ENCODE data around the gene CRAMP1. TPM values are rescaled to one million over a fixed set of nuclear protein-coding genes. Genes with fewer than 3 reads are reported as not detected.

Gene CRAMP1
- total RNA-seq, 1 experiment from 2014 or later = 7.6 TPM

- Histone ChIP-seq H3K36me3 (ENCODE audit: insufficient read depth, low read length) (peaks cover 11% of the 10 kb centered on the region; the same call in 1 of the 2 replicates), H3K9me3 (ENCODE audit: low read length) (no peaks in the 10 kb centered on the region), H3K79me2 (ENCODE audit: low read length) (no peaks in the 10 kb centered on the region), H3K9me2 (replicated peaks; ENCODE audit: insufficient read depth, low read length) (no peaks in the 10 kb centered on the region), H3K4me1 (ENCODE audit: low read length) (no peaks in the 10 kb centered on the region), H2AFZ (ENCODE audit: low read length) (no peak overlapping the region), H3K4me2 (ENCODE audit: low read depth, low read length, poor library complexity, severe bottlenecking) (no peak overlapping the region), H3K27ac (ENCODE audit: low read length) (no peak overlapping the region), H3K27me3 (ENCODE audit: low read length) (no peaks in the 10 kb centered on the region), H3K9ac (ENCODE audit: low read length) (no peak overlapping the region), H4K20me1 (ENCODE audit: insufficient read depth, low read depth, low read length) (no peaks in the 10 kb centered on the region), H3K4me3 (ENCODE audit: low read length) (no peak overlapping the region)
- no peak for DNase-seq
Observed at GRCh38 chr16:1666316-1666715, 54.2 kb downstream of the CRAMP1 start.

- Histone ChIP-seq H3K27ac (ENCODE audit: low read length) (no peak overlapping the region), H3K27me3 (ENCODE audit: low read length) (no peaks in the 10 kb centered on the region), H3K9ac (ENCODE audit: low read length) (no peak overlapping the region), H3K4me2 (ENCODE audit: low read depth, low read length, poor library complexity, severe bottlenecking) (no peak overlapping the region), H3K9me2 (replicated peaks; ENCODE audit: insufficient read depth, low read length) (no peaks in the 10 kb centered on the region), H3K79me2 (ENCODE audit: low read length) (no peaks in the 10 kb centered on the region), H3K36me3 (ENCODE audit: insufficient read depth, low read length) (peaks cover 10% of the 10 kb centered on the region; the same call in 1 of the 2 replicates), H4K20me1 (ENCODE audit: insufficient read depth, low read depth, low read length) (no peaks in the 10 kb centered on the region), H2AFZ (ENCODE audit: low read length) (no peak overlapping the region), H3K4me3 (ENCODE audit: low read length) (no peak overlapping the region), H3K4me1 (ENCODE audit: low read length) (no peaks in the 10 kb centered on the region), H3K9me3 (ENCODE audit: low read length) (no peaks in the 10 kb centered on the region)
- DNase-seq = no peak
Observed at GRCh38 chr16:1667271-1667670, 55.1 kb downstream of the CRAMP1 start.

GRCh38 chr16:1667916-1668315, 55.8 kb downstream of the CRAMP1 start:
- DNase-seq = no peak
- Histone ChIP-seq H3K9me3 (ENCODE audit: low read length) (no peaks in the 10 kb centered on the region), H4K20me1 (ENCODE audit: insufficient read depth, low read depth, low read length) (no peaks in the 10 kb centered on the region), H3K79me2 (ENCODE audit: low read length) (no peaks in the 10 kb centered on the region), H3K4me3 (ENCODE audit: low read length) (no peak overlapping the region), H3K9me2 (replicated peaks; ENCODE audit: insufficient read depth, low read length) (no peaks in the 10 kb centered on the region), H3K27ac (ENCODE audit: low read length) (no peak overlapping the region), H3K4me2 (ENCODE audit: low read depth, low read length, poor library complexity, severe bottlenecking) (no peak overlapping the region), H3K4me1 (ENCODE audit: low read length) (no peaks in the 10 kb centered on the region), H2AFZ (ENCODE audit: low read length) (no peak overlapping the region), H3K9ac (ENCODE audit: low read length) (no peak overlapping the region), H3K27me3 (ENCODE audit: low read length) (no peaks in the 10 kb centered on the region), H3K36me3 (ENCODE audit: insufficient read depth, low read length) (peaks cover 4% of the 10 kb centered on the region; the same call in 1 of the 2 replicates)

GRCh38 chr16:1668612-1669319, 56.6 kb downstream of the CRAMP1 start:
- no peak overlapping the region for H3K4me2 ChIP-seq (ENCODE audit: low read depth, low read length, poor library complexity, severe bottlenecking)
- no peaks in the 10 kb centered on the region; the same call in 1 of the 2 replicates for H3K36me3 ChIP-seq (ENCODE audit: insufficient read depth, low read length)
- H3K9ac ChIP-seq (ENCODE audit: low read length) = no peak overlapping the region

GRCh38 chr16:1669698-1670097, 57.5 kb downstream of the CRAMP1 start:
- Histone ChIP-seq H3K79me2 (ENCODE audit: low read length) (no peaks in the 10 kb centered on the region), H3K27ac (ENCODE audit: low read length) (no peak overlapping the region), H3K4me3 (ENCODE audit: low read length) (no peak overlapping the region), H2AFZ (ENCODE audit: low read length) (no peak overlapping the region), H3K9me3 (ENCODE audit: low read length) (no peaks in the 10 kb centered on the region), H4K20me1 (ENCODE audit: insufficient read depth, low read depth, low read length) (no peaks in the 10 kb centered on the region), H3K9ac (ENCODE audit: low read length) (no peak overlapping the region), H3K4me2 (ENCODE audit: low read depth, low read length, poor library complexity, severe bottlenecking) (no peak overlapping the region), H3K9me2 (replicated peaks; ENCODE audit: insufficient read depth, low read length) (no peaks in the 10 kb centered on the region), H3K36me3 (ENCODE audit: insufficient read depth, low read length) (peaks cover 2% of the 10 kb centered on the region; the same call in 1 of the 2 replicates), H3K27me3 (ENCODE audit: low read length) (no peaks in the 10 kb centered on the region), H3K4me1 (ENCODE audit: low read length) (no peaks in the 10 kb centered on the region)
- no peak for DNase-seq

More at GRCh38 chr16:1668612-1669319, 56.6 kb downstream of the CRAMP1 start:
- no peaks in the 10 kb centered on the region for H3K4me1 ChIP-seq (ENCODE audit: low read length)
- no peak overlapping the region for H2AFZ ChIP-seq (ENCODE audit: low read length)
- H3K79me2 ChIP-seq (ENCODE audit: low read length) = no peaks in the 10 kb centered on the region
- H4K20me1 ChIP-seq (ENCODE audit: insufficient read depth, low read depth, low read length) = no peaks in the 10 kb centered on the region
- H3K27me3 ChIP-seq (ENCODE audit: low read length) = no peaks in the 10 kb centered on the region
- DNase-seq = no peak
- H3K9me3 ChIP-seq (ENCODE audit: low read length) = no peaks in the 10 kb centered on the region
- H3K4me3 ChIP-seq (ENCODE audit: low read length) = no peak overlapping the region
- no peak overlapping the region for H3K27ac ChIP-seq (ENCODE audit: low read length)
- H3K9me2 ChIP-seq (replicated peaks; ENCODE audit: insufficient read depth, low read length) = no peaks in the 10 kb centered on the region

GRCh38 chr16:1670371-1670770, 58.2 kb downstream of the CRAMP1 start:
- Histone ChIP-seq H4K20me1 (ENCODE audit: insufficient read depth, low read depth, low read length) (no peaks in the 10 kb centered on the region), H3K9me3 (ENCODE audit: low read length) (no peaks in the 10 kb centered on the region), H3K36me3 (ENCODE audit: insufficient read depth, low read length) (peaks cover 2% of the 10 kb centered on the region; the same call in 1 of the 2 replicates), H3K9ac (ENCODE audit: low read length) (no peak overlapping the region), H3K27ac (ENCODE audit: low read length) (no peak overlapping the region), H3K79me2 (ENCODE audit: low read length) (no peaks in the 10 kb centered on the region), H3K4me3 (ENCODE audit: low read length) (no peak overlapping the region), H2AFZ (ENCODE audit: low read length) (no peak overlapping the region), H3K4me1 (ENCODE audit: low read length) (no peaks in the 10 kb centered on the region), H3K9me2 (replicated peaks; ENCODE audit: insufficient read depth, low read length) (no peaks in the 10 kb centered on the region), H3K4me2 (ENCODE audit: low read depth, low read length, poor library complexity, severe bottlenecking) (no peak overlapping the region), H3K27me3 (ENCODE audit: low read length) (no peaks in the 10 kb centered on the region)
- no peak for DNase-seq

- Histone ChIP-seq H4K20me1 (ENCODE audit: insufficient read depth, low read depth, low read length) (no peaks in the 10 kb centered on the region), H3K79me2 (ENCODE audit: low read length) (no peaks in the 10 kb centered on the region), H3K9me2 (replicated peaks; ENCODE audit: insufficient read depth, low read length) (no peaks in the 10 kb centered on the region), H3K4me1 (ENCODE audit: low read length) (no peaks in the 10 kb centered on the region), H3K9me3 (ENCODE audit: low read length) (no peaks in the 10 kb centered on the region), H3K36me3 (ENCODE audit: insufficient read depth, low read length) (peaks cover 2% of the 10 kb centered on the region; the same call in 1 of the 2 replicates), H3K27me3 (ENCODE audit: low read length) (no peaks in the 10 kb centered on the region), H3K4me3 (ENCODE audit: low read length) (no peak overlapping the region), H3K4me2 (ENCODE audit: low read depth, low read length, poor library complexity, severe bottlenecking) (no peak overlapping the region), H3K27ac (ENCODE audit: low read length) (no peak overlapping the region), H2AFZ (ENCODE audit: low read length) (no peak overlapping the region), H3K9ac (ENCODE audit: low read length) (no peak overlapping the region)
- DNase-seq = no peak
Observed at GRCh38 chr16:1670866-1671265, 58.7 kb downstream of the CRAMP1 start.

- no peak overlapping the region for H3K4me3 ChIP-seq (ENCODE audit: low read length)
- peaks cover 7% of the 10 kb centered on the region for H3K4me1 ChIP-seq (ENCODE audit: low read length)
- H3K4me2 ChIP-seq (ENCODE audit: low read depth, low read length, poor library complexity, severe bottlenecking) = no peak overlapping the region
- no peak for DNase-seq
- no peak overlapping the region for H3K27ac ChIP-seq (ENCODE audit: low read length)
- no peak overlapping the region for H3K9ac ChIP-seq (ENCODE audit: low read length)
- no peaks in the 10 kb centered on the region for H3K27me3 ChIP-seq (ENCODE audit: low read length)
- H4K20me1 ChIP-seq (ENCODE audit: insufficient read depth, low read depth, low read length) = no peaks in the 10 kb centered on the region
- no peak overlapping the region for H2AFZ ChIP-seq (ENCODE audit: low read length)
- peaks cover 5% of the 10 kb centered on the region for H3K79me2 ChIP-seq (ENCODE audit: low read length)
- no peaks in the 10 kb centered on the region for H3K9me3 ChIP-seq (ENCODE audit: low read length)
- no peaks in the 10 kb centered on the region for H3K9me2 ChIP-seq (replicated peaks; ENCODE audit: insufficient read depth, low read length)
- peaks cover 2% of the 10 kb centered on the region; the same call in 1 of the 2 replicates for H3K36me3 ChIP-seq (ENCODE audit: insufficient read depth, low read length)
Observed at GRCh38 chr16:1673424-1674151, 61.4 kb downstream of the CRAMP1 start.
